HT-29 (cell line): ENCODE measurements around the gene ELF1. TPM values are rescaled to one million over a fixed set of nuclear protein-coding genes. Genes with fewer than 3 reads are reported as not detected.
"Not testable (repeated sequence)": the region's sequence is repeated elsewhere in the genome, so short reads cannot be mapped to it uniquely, and the experiment has no call there.

Experiments used
- DNase-seq: peaks from one replicate; pipeline ENCODE4 v3.0.0-alpha.2; 2015; ENCODE audit warnings: low spot score
- total RNA-seq: library from RNA; depleted of rRNA; stranded (reverse); fragments of >200 nt; shearing (Covaris generic); gene quantifications from 2 replicates; pipeline ENCODE4 v1.2.3, GENCODE V29; 2014; rRNA removed

The ELF1 gene
- total RNA-seq, 1 experiment from 2014 or later, result 41.9 TPM

- peak; percentile 85 for DNase-seq
These were observed 123.6 kb downstream of the ELF1 start for GRCh38 chr13:40895227-40896184.

- not testable (repeated sequence) for DNase-seq
These were observed 125.5 kb downstream of the ELF1 start for GRCh38 chr13:40893573-40893972.

GRCh38 chr13:40886017-40886416 lies 133.1 kb downstream of the ELF1 start:
- DNase-seq, result no peak

GRCh38 chr13:40884175-40884574 lies 134.9 kb downstream of the ELF1 start:
- not testable (repeated sequence) for DNase-seq

Other genes with a start within 250 kb of the ELF1 start
- 10.5 and 10.8 TPM in 2 replicates for gene MRPS31, start 248.1 kb downstream of the ELF1 start, total RNA-seq
- 22.7 and 30.2 TPM in 2 replicates for gene SLC25A15, start 229.7 kb downstream of the ELF1 start, total RNA-seq
- 3.7 and 5.4 TPM in 2 replicates for gene WBP4, start 42.2 kb upstream of the ELF1 start, total RNA-seq
- 5.6 and 5.8 TPM in 2 replicates for gene KBTBD6, start 113.5 kb upstream of the ELF1 start, total RNA-seq
- gene KBTBD7, start 175.3 kb upstream of the ELF1 start, total RNA-seq, result 6.3 and 7.4 TPM in 2 replicates
- 10.7 and 10.9 TPM in 2 replicates for gene MTRF1, start 244.3 kb upstream of the ELF1 start, total RNA-seq